OCI-LY7 (cell line): ENCODE measurements around the gene CRHR2. TPM values are rescaled to one million over a fixed set of nuclear protein-coding genes. Genes with fewer than 3 reads are reported as not detected.

Experiments
- BruUV-seq: library from RNA; stranded (reverse); fragments of 400-500 nt; replicated peaks from 2 replicates; lab custom pipeline; 2021; lab: Mats Ljungman, UMichigan
- CTCF ChIA-PET: fragments of 300-600 bp; sonication (Branson Sonifier 250); formaldehyde crosslinking; loops from one replicate; lab custom pipeline; 2022; ENCODE audit warnings: antibody characterized with exemption; ENCODE audit not compliant: unreplicated experiment; lab: Charles Lee
- POLR2A ChIA-PET: fragments of 300-600 bp; sonication (Branson Sonifier 250); formaldehyde crosslinking; loops from one replicate; lab custom pipeline; 2022; ENCODE audit warnings: antibody characterized with exemption; lab: Charles Lee
- DNase-seq: peaks from one replicate; pipeline ENCODE4 v3.0.0-alpha.2; 2015; ENCODE audit warnings: low spot score
- H2AFZ ChIP-seq: fragments of 200-600 bp; sonication (generic), shearing (Covaris generic); 2 replicates; pipeline ENCODE4 v1.6.1; 2014; ENCODE audit warnings: mild to moderate bottlenecking, antibody characterized with exemption, low read length, moderate library complexity
- H3K27ac ChIP-seq: fragments of 200-600 bp; sonication (generic); 2 replicates; pipeline ENCODE4 v1.5.1; 2014; ENCODE audit warnings: mixed run types, low read depth, mild to moderate bottlenecking, moderate library complexity, low read length, inconsistent platforms; ENCODE audit not compliant: poor library complexity, severe bottlenecking
- H3K36me3 ChIP-seq: fragments of 200-600 bp; sonication (generic); 2 replicates; pipeline ENCODE4 v1.6.1; 2014; ENCODE audit warnings: mild to moderate bottlenecking, antibody characterized with exemption, low read length, moderate library complexity, mixed read lengths; ENCODE audit not compliant: insufficient read depth
- H3K4me1 ChIP-seq: fragments of 200-600 bp; sonication (generic); 2 replicates; pipeline ENCODE4 v1.5.1; 2014; ENCODE audit warnings: mild to moderate bottlenecking, low read length; ENCODE audit not compliant: insufficient read depth, poor library complexity, severe bottlenecking
- H3K4me2 ChIP-seq: fragments of 200-600 bp; sonication (generic); 2 replicates; pipeline ENCODE4 v1.6.1; 2014; ENCODE audit warnings: mild to moderate bottlenecking, low read length
- H3K4me3 ChIP-seq: fragments of 200-600 bp; sonication (generic); 2 replicates; pipeline ENCODE4 v1.5.1; 2014; ENCODE audit warnings: mild to moderate bottlenecking, low read depth, low read length; ENCODE audit not compliant: poor library complexity, severe bottlenecking
- H3K79me2 ChIP-seq: fragments of 200-600 bp; sonication (generic); 2 replicates; pipeline ENCODE4 v1.6.1; 2016; ENCODE audit warnings: low read depth, mild to moderate bottlenecking, low read length, moderate library complexity, mixed read lengths; ENCODE audit not compliant: insufficient read depth
- H3K9me2 ChIP-seq: fragments of 200-600 bp; sonication (generic); 2 replicates; pipeline ENCODE4 v1.6.1; 2016; ENCODE audit warnings: mild to moderate bottlenecking, low read length, mixed read lengths; ENCODE audit not compliant: insufficient read depth
- H3K9me3 ChIP-seq: fragments of 200-600 bp; sonication (generic); 2 replicates; pipeline ENCODE4 v1.6.1; 2014; ENCODE audit warnings: mild to moderate bottlenecking, mixed run types, low read length, mixed read lengths
- H4K20me1 ChIP-seq: fragments of 200-600 bp; sonication (generic); 2 replicates; pipeline ENCODE4 v1.6.1; 2014; ENCODE audit warnings: mild to moderate bottlenecking, antibody characterized with exemption, low read length, moderate library complexity, mixed read lengths; ENCODE audit not compliant: insufficient read depth
- CTCF ChIP-seq: fragments of 200-600 bp; sonication (generic); conservative IDR thresholded peaks from 2 replicates; pipeline ENCODE4 v1.5.1; 2014; ENCODE audit warnings: mild to moderate bottlenecking, antibody characterized with exemption, low read length, moderate library complexity, mixed read lengths
- EZH2phosphoT487 ChIP-seq: fragments of 200-600 bp; sonication (generic); IDR thresholded peaks from 2 replicates; pipeline ENCODE4 v1.6.1; 2018; ENCODE audit warnings: low read depth, borderline replicate concordance, mild to moderate bottlenecking, mixed run types, antibody characterized with exemption, low read length, moderate library complexity, mixed read lengths
- intact Hi-C: fragments of 100-400 bp; cut with micrococcal nuclease; formaldehyde crosslinking; loops from one replicate; pipeline ENCODE4 v1.10.0; 2022; ENCODE audit not compliant: unreplicated experiment
- total RNA-seq, 2 experiments: library from RNA; depleted of rRNA in 1 of 2; stranded (reverse); fragments of >200 nt in 1 of 2; shearing (Covaris generic) in 1 of 2; gene quantifications; 2 replicates each; pipeline ENCODE4 v1.2.3, GENCODE V29; 2014 to 2022

CRHR2 gene
- total RNA-seq, 2 experiments from 2014 or later: not detected

- Histone ChIP-seq H3K36me3 (no peaks in the 10 kb centered on the region), H3K4me1 (no peaks in the 10 kb centered on the region), H3K9me2 (no peaks in the 10 kb centered on the region), H2AFZ (no peak overlapping the region), H3K9me3 (no peaks in the 10 kb centered on the region), H3K27ac (no peak overlapping the region), H4K20me1 (no peaks in the 10 kb centered on the region), H3K79me2 (no peaks in the 10 kb centered on the region), H3K4me3 (no peak overlapping the region), H3K4me2 (no peak overlapping the region)
- ChIA-PET POLR2A (no interaction called here), CTCF (no interaction called here)
- TF ChIP-seq CTCF: no peak
- no peak for TF ChIP-seq EZH2phosphoT487
- BruUV-seq: no TSS peak
- intact Hi-C loops: no loop called here
- no peak for DNase-seq
Observed at GRCh38 chr7:30662431-30662939, 19.8 kb downstream of the CRHR2 start.

GRCh38 chr7:30661926-30662325 is 20.3 kb downstream of the CRHR2 start:
- H3K9me3 ChIP-seq: no peaks in the 10 kb centered on the region
- no peak overlapping the region for H3K4me3 ChIP-seq
- H4K20me1 ChIP-seq: no peaks in the 10 kb centered on the region
- ChIA-PET POLR2A (no interaction called here), CTCF (no interaction called here)
- intact Hi-C loops: no loop called here
- no peak overlapping the region for H3K4me2 ChIP-seq
- H3K4me1 ChIP-seq: no peaks in the 10 kb centered on the region
- no peak overlapping the region for H2AFZ ChIP-seq
- no TSS peak for BruUV-seq
- no peaks in the 10 kb centered on the region for H3K79me2 ChIP-seq
- no peaks in the 10 kb centered on the region for H3K9me2 ChIP-seq
- TF ChIP-seq EZH2phosphoT487: no peak
- no peak for TF ChIP-seq CTCF
- H3K27ac ChIP-seq: no peak overlapping the region
- no peaks in the 10 kb centered on the region for H3K36me3 ChIP-seq
- no peak for DNase-seq

- Histone ChIP-seq H3K9me3 (no peaks in the 10 kb centered on the region), H3K79me2 (no peaks in the 10 kb centered on the region), H3K27ac (no peak overlapping the region), H2AFZ (no peak overlapping the region), H3K36me3 (no peaks in the 10 kb centered on the region), H3K4me2 (no peak overlapping the region), H4K20me1 (no peaks in the 10 kb centered on the region), H3K4me1 (no peaks in the 10 kb centered on the region), H3K9me2 (no peaks in the 10 kb centered on the region), H3K4me3 (no peak overlapping the region)
- TF ChIP-seq CTCF (no peak), EZH2phosphoT487 (no peak)
- POLR2A ChIA-PET: interaction anchor here (0.8 kb wide), 1 partner anchor 9 kb away, joined by 7 read pairs; no protein-coding TSS in a partner anchor
- intact Hi-C loops: no loop called here
- BruUV-seq: no TSS peak
- no peak for DNase-seq
- CTCF ChIA-PET: no interaction called here
Observed at GRCh38 chr7:30660331-30661255, 21.7 kb downstream of the CRHR2 start.
